ENCODE measurements around the gene IRF2.

IRF2 gene

GRCh38 chr4:184473499-184474262, 669 bp downstream of the IRF2 start:
- no peak for DNase-seq (ENCODE audit: low read depth in 2 of 2)

DNA sequence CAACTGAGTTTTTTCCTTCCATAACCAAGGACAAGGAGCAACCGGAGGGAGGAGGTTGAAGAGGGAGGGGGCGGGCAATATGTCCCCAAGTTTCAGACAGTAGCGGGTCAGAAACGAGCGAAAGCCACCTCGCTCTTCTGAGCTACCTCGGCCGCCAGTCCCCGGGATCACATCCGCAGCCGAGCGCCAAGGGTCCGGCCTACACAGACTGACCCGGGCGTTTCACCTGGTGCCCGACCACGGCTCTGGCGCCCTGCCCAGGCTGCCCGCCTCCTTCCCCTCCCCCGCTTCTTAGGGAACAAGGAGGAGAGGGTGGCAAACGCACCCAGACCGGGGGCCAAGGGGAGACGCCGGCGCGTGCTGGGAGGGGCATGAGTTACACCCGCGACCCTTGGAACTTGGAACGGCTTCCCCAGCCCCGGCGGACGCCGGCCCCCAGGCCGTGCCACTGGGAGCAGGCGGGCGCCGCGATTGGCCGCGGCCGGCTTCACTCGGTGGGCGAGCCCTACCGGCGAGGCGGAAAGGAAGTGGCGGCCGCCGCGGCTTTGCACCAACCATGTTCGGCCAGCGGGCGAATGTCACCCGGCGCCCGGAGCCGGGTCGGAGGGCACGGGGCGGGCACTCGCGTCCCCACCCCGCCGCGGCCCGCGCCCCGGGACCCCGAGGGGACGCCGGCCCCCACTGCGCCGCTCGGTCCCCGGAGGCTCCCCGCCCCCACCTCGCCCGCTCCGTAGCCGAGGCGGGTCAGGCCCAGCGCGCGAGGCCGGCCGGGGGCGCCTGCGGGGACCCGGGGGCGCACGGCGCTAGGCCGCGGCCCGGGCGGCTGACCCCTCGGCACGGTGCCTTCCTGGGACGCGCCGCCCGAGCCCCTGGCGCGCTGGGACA, 1.5 kb downstream of the IRF2 start:
- DNase-seq (ENCODE audit: low read depth in 2 of 2), result no peak

- DNase-seq (ENCODE audit: low read depth in 2 of 2), result no peak
Measured at GRCh38 chr4:184471881-184472613, 2.3 kb downstream of the IRF2 start.

- no peak for DNase-seq (ENCODE audit: low read depth in 2 of 2)
Measured at GRCh38 chr4:184470785-184471110, 3.6 kb downstream of the IRF2 start.

DNA sequence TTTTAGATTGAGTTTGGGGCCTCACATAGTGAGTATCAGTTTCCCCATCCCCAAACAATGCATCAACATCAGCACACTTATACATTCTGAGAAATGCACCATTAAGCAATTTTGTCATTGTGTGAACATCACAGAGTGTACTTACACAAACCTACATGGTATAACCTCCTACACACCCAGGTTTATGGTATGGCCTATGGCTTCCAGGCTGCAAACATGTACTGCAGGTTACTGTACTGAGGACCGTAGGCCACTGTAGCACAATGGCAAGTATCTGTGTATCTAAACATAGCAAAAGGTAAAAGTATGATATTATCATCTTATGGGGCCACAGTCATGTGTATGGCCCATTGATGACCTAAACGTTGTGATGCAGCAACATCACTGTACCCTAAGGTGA, 7.7 kb downstream of the IRF2 start:
- no peak for DNase-seq (ENCODE audit: low read depth in 2 of 2)

- no peak for DNase-seq (ENCODE audit: low read depth in 2 of 2)
Measured at GRCh38 chr4:184464759-184465454, 9.4 kb downstream of the IRF2 start.

DNA sequence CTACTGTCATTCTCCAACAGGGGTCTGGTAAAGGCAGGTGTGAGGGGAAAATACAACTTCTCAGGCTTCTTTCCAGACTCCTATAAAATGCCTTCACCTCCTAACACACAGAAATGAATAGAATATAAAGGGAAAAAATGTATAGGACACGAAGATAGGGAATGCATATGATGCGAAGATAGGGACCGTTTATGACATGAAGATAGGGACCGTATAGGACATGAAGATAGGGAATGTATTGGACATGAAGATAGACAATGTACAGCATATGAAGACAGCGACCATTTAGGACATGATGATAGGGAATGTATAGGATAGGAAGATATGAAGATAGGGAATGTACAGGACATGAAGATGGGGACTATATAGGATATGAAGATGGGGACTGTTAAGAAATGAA, 10.5 kb downstream of the IRF2 start:
- no peak for DNase-seq (ENCODE audit: low read depth in 2 of 2)

GRCh38 chr4:184463158-184463557, 11.2 kb downstream of the IRF2 start:
- no peak for DNase-seq (ENCODE audit: low read depth in 2 of 2)

DNA sequence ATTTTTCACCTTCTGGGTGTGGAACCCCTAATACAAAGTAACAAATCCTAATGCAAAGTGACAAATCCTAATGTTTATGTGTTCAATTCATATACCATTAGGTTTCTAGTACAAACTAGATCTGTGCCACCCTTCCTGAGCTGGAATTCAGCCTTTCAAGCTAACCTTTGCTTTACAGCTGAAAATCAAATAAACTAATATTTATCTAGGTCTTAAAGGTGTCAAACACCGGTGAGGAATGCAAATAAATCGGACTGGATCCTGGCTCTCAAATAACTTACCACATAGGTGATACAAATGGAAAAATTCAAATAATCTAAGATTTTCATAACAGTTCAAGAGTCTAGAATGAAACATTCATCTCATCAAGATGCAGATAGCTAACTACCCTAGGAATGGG, 11.6 kb downstream of the IRF2 start:
- no peak for DNase-seq (ENCODE audit: low read depth in 2 of 2)

- DNase-seq (ENCODE audit: low read depth in 2 of 2), result no peak
Measured at GRCh38 chr4:184461711-184462441, 12.5 kb downstream of the IRF2 start.

DNA sequence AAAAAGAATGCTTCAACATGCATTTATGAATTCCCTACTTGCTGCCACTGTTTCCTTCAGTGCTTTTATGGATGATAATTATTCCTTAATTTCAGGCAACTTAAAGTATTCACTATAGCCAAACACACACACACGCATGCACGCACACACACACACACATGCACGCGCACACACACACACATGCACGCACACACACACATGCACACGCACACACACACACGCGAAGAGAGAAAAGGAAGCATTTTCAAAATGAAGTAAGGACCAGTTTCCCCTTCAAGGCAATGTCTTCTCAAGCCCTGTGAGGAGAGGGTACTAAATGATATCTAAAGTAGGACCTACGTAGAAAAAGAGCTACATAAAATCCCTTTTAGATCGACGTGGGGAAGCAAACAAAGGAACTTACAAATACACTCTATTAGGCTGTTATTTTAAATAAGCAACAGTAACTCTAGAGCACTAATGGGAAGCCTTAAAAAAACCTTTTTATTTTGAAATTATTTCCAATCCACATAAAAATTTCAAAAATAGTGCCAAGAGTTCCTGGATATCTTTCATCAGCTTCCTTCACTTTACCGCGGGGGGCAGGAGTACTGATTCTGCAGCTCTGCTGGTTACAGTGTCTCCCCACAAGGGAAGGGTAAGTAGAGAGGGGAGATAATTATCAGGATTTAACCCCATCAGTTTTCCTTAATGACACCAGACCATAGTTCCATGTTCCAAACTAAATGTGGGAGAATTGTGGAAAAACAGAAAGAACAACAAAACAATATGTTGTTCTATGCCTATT, 13.7 kb downstream of the IRF2 start:
- DNase-seq (ENCODE audit: low read depth in 2 of 2), result no peak

- DNase-seq (ENCODE audit: low read depth in 2 of 2), result no peak
Measured at GRCh38 chr4:184459413-184459812, 14.9 kb downstream of the IRF2 start.

- no peak for DNase-seq (ENCODE audit: low read depth in 2 of 2)
Measured at GRCh38 chr4:184457535-184458249, 16.7 kb downstream of the IRF2 start.

DNA sequence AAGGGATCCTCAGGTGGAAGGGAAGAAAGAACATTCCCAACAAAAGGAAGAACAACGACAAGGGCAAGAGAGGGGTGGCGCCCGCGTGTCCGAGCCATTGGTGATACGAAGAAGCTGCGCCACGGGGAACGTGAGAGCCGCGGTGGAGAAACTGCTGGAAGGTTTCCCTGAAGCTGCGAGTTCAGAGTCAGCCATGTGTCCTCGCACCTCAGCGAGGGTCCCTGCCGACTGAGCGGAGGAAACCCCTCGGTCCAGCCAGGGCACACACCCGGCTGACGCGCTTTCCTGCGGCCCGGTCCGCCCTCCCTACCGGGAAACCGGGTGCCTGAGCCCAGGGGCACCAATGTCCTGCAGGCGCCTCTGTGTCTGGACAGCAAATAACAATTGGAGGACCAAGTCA, 18.0 kb downstream of the IRF2 start:
- no peak for DNase-seq (ENCODE audit: low read depth in 2 of 2)

DNA sequence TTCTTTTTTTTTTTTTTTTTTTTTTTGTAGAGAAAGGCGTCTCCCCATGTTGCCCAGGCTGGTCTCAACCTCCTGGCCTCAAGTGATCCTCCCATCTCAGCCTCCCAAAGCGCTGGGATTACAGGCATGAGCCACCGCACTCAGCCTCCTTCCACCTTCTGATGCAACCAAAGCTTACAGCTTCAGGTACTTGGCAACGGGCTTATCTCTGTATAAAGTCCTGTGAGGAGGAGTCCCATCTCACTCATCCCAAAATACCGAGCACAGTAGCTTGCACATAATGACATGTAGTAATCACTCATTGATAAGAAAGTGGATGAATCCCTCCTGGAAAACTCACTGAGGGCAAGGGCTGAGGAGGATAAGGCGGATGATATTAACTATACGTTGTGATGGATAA, 19.1 kb downstream of the IRF2 start:
- no peak for DNase-seq (ENCODE audit: low read depth in 2 of 2)

DNA sequence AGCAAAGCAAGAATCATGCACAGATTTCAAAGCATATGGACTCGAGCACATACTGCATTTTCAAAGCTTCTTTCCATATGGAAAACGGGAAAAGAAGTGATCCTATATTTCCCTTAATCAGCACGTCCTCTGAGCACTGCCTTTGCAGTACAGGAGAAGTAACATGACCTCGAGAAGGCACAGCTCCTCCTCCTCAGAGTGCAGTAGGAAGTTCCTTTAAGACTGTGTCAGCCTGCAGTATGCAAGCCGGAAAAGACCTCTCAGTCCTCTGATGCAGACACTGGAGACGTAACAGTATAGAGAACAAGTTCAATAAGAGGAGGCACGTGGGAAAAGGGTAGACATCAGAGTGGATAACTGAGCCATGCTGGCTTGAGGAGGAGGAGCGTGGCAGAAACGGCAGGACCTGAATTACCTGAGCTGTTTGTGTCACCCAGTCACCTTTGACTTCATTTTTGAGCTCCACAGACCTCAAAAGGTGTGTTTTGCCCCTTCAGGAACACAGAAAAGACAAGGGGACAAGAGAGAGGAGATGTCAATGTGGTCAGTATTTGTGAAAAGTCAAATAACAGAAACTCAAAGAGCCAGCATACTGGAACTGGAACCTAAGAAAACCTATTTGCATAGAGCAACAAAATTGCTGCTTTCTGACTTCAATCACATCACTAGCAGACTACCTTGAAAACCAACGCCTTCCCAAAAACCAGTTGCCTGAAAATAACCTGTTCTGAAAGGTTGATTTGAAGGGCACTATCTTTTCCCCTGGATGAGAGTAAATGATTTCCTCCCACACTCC, 20.8 kb downstream of the IRF2 start:
- DNase-seq (ENCODE audit: low read depth in 2 of 2), result peak in 1 of 2 experiments; percentile 53

DNA sequence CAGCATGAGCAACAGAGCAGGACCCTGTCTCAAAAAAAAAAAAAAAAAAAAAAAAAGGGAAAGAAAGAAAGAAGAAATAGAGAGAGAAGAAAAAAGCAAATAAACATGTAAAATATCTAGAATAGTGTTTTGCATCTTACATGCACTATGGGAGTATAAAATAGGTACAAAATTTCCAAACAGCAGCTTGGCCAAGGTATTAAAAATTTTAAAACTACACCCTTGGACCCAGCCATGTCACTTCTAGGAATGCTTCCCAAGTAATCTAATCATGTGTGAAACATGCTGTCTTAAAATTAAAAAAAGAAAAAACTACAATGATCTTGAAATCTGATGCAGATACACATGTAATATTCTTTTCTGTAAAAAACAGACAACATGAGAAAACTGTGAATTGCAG, 21.6 kb downstream of the IRF2 start:
- DNase-seq (ENCODE audit: low read depth in 2 of 2), result no peak

DNA sequence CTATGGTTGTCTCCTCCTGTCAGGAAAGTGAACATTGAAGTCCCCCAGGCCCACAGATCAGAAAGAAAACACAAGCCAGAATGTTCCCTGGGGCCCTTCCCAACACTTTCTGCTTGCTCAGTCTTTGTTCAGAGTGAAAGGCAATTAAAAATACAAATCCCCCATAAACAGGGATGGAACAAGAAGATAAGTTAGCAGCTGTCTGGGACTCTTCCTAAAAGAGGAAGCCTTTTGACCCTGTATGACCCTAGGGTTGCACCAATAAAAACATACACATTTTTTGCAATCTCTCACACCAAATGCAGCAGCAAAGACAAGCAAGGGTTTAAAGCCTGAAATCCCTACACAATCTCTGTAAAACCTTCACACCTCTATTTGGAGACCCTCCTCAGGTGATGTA, 22.6 kb downstream of the IRF2 start:
- DNase-seq (ENCODE audit: low read depth in 2 of 2), result no peak

Measured in fibroblast of skin of left biceps (primary cell).